H1 (cell line): ENCODE results near the gene PKDREJ. TPM values are rescaled to one million over a fixed set of nuclear protein-coding genes. Genes with fewer than 3 reads are reported as not detected.

Experiments
- CTCF ChIA-PET: fragments of 300-600 bp; sonication (Branson Sonifier 250); formaldehyde crosslinking; loops from one replicate; lab custom pipeline; 2021; ENCODE audit not compliant: partially characterized antibody; lab: Charles Lee
- POLR2A ChIA-PET: fragments of 300-600 bp; sonication (Branson Sonifier 250); formaldehyde crosslinking; loops from one replicate; lab custom pipeline; 2021; ENCODE audit warnings: inconsistent platforms; ENCODE audit not compliant: partially characterized antibody; lab: Charles Lee
- DNase-seq, 2 experiments: peaks; one replicate each; pipeline versions ENCODE4 v3.0.0 to v3.0.0-alpha.2; 2010 to 2022; ENCODE audit warnings: low spot score in 2 of 2, low read depth in 1 of 2, mixed read lengths in 1 of 2
- FAIRE-seq: peaks from 2 replicates; lab custom pipeline; 2011; peaks lifted over from hg19 to GRCh38; lab: Jason Lieb, UNC
- H2AFZ ChIP-seq: 2 replicates; pipeline ENCODE4 v1.8.1; 2012; ENCODE audit warnings: low read length, inconsistent platforms
- H2AK5ac ChIP-seq: 2 replicates; pipeline ENCODE4 v1.6.1; 2013; ENCODE audit warnings: low read depth, low read length
- H2BK120ac ChIP-seq: replicated peaks from 2 replicates; pipeline ENCODE3; 2013; ENCODE audit warnings: low read depth, low read length, inconsistent platforms
- H2BK12ac ChIP-seq: 2 replicates; pipeline ENCODE4 v1.6.1; 2013; ENCODE audit warnings: low read depth, low read length
- H2BK15ac ChIP-seq: 2 replicates; pipeline ENCODE4 v1.6.1; 2013; ENCODE audit warnings: low read length
- H2BK20ac ChIP-seq: 2 replicates; pipeline ENCODE4 v1.6.1; 2013; ENCODE audit warnings: low read length
- H2BK5ac ChIP-seq: 2 replicates; pipeline ENCODE4 v1.6.1; 2013; ENCODE audit warnings: low read depth, low read length
- H3K14ac ChIP-seq: 2 replicates; pipeline ENCODE4 v1.6.1; 2013; ENCODE audit warnings: inconsistent platforms; ENCODE audit not compliant: insufficient read length
- H3K18ac ChIP-seq: 2 replicates; pipeline ENCODE4 v1.6.1; 2013; ENCODE audit warnings: low read length; ENCODE audit errors: extremely low read depth
- H3K23ac ChIP-seq: 2 replicates; pipeline ENCODE4 v1.6.1; 2013; ENCODE audit warnings: inconsistent platforms; ENCODE audit not compliant: insufficient read length
- H3K23me2 ChIP-seq: 2 replicates; pipeline ENCODE4 v1.6.1; 2013; ENCODE audit warnings: low read depth, low read length
- H3K27ac ChIP-seq: 2 replicates; pipeline ENCODE4 v1.6.1; 2011; ENCODE audit warnings: low read depth, low read length, inconsistent platforms
- H3K27me3 ChIP-seq, 4 experiments: replicated peaks in 1 of 4; 1 replicate in 1 of 4; 2 replicates in 3 of 4; pipeline versions ENCODE4 v1.6.1 to v1.8.1; 2011 to 2013; ENCODE audit warnings: low read length in 3 of 4, mild to moderate bottlenecking in 3 of 4, inconsistent platforms in 2 of 4, mixed read lengths in 2 of 4, moderate library complexity in 1 of 4; ENCODE audit not compliant: control insufficient read depth in 3 of 4, insufficient read depth in 3 of 4; ENCODE audit errors: extremely low read depth in 1 of 4
- H3K36me3 ChIP-seq, 4 experiments: 2 replicates each; pipeline versions ENCODE4 v1.6.1 to v1.8.1; 2011 to 2013; ENCODE audit warnings: mild to moderate bottlenecking in 4 of 4, low read length in 3 of 4, moderate library complexity in 2 of 4, control low read depth in 1 of 4, inconsistent platforms in 1 of 4; ENCODE audit not compliant: insufficient read depth in 4 of 4, control insufficient read depth in 2 of 4
- H3K4ac ChIP-seq: replicated peaks from 2 replicates; pipeline ENCODE3; 2013; ENCODE audit warnings: low read length, low read depth, mixed read lengths, inconsistent platforms; ENCODE audit not compliant: insufficient read length
- H3K4me1 ChIP-seq, 4 experiments: replicated peaks in 1 of 4; 1 replicate in 1 of 4; 2 replicates in 3 of 4; pipeline versions ENCODE4 v1.6.1 to v1.8.1; 2011 to 2013; ENCODE audit warnings: low read length in 3 of 4, inconsistent platforms in 2 of 4, mixed read lengths in 1 of 4; ENCODE audit not compliant: insufficient read depth in 4 of 4, control insufficient read depth in 3 of 4
- H3K4me2 ChIP-seq, 2 experiments: 2 replicates each; pipeline versions ENCODE4 v1.6.1 to v1.8.1; 2011 to 2013; ENCODE audit warnings: low read depth in 2 of 2, low read length in 2 of 2, control low read depth in 1 of 2, inconsistent platforms in 1 of 2, mild to moderate bottlenecking in 1 of 2; ENCODE audit not compliant: insufficient read depth in 1 of 2
- H3K4me3 ChIP-seq, 4 experiments: fragments of 200-600, 300-600 bp in 1 of 4; sonication (generic), shearing (Covaris generic), sonication (Bioruptor Twin) in 1 of 4; 2 replicates each; pipeline versions ENCODE4 v1.5.1 to v1.8.1; 2011 to 2016; ENCODE audit warnings: low read length in 4 of 4, low read depth in 3 of 4, control low read depth in 2 of 4, inconsistent platforms in 2 of 4, mild to moderate bottlenecking in 2 of 4, mixed read lengths in 1 of 4, moderate library complexity in 1 of 4; ENCODE audit not compliant: insufficient read depth in 2 of 4; ENCODE audit errors: extremely low read depth in 1 of 4
- H3K56ac ChIP-seq: replicated peaks from 2 replicates; pipeline ENCODE3; 2013; ENCODE audit warnings: low read depth, mild to moderate bottlenecking, mixed read lengths, low read length, inconsistent platforms; ENCODE audit not compliant: insufficient read length
- H3K79me1 ChIP-seq: 2 replicates; pipeline ENCODE4 v1.6.1; 2013; ENCODE audit warnings: low read depth, low read length, control low read depth
- H3K79me2 ChIP-seq, 2 experiments: 2 replicates each; pipeline versions ENCODE4 v1.6.1 to v1.8.1; 2012 to 2013; ENCODE audit warnings: low read length in 2 of 2, mild to moderate bottlenecking in 2 of 2, inconsistent platforms in 1 of 2; ENCODE audit not compliant: insufficient read depth in 2 of 2, control insufficient read depth in 1 of 2
- H3K9ac ChIP-seq, 4 experiments: replicated peaks in 1 of 4; 1 replicate in 1 of 4; 2 replicates in 3 of 4; pipeline versions ENCODE4 v1.6.1 to v1.8.1; 2011 to 2013; ENCODE audit warnings: low read depth in 3 of 4, low read length in 3 of 4, control low read depth in 2 of 4, mild to moderate bottlenecking in 2 of 4, moderate library complexity in 2 of 4, inconsistent platforms in 1 of 4; ENCODE audit errors: extremely low read depth in 1 of 4
- H3K9me3 ChIP-seq, 2 experiments: 2 replicates each; pipeline versions ENCODE4 v1.6.1 to v1.8.1; 2012 to 2013; ENCODE audit warnings: mild to moderate bottlenecking in 2 of 2, moderate library complexity in 2 of 2, control low read depth in 1 of 2, inconsistent platforms in 1 of 2, low read depth in 1 of 2, low read length in 1 of 2, mixed read lengths in 1 of 2; ENCODE audit not compliant: insufficient read depth in 2 of 2
- H4K20me1 ChIP-seq, 2 experiments: replicated peaks in 1 of 2; 2 replicates each; pipeline versions ENCODE3 to v1.8.1; 2011 to 2013; ENCODE audit warnings: inconsistent platforms in 2 of 2, low read length in 2 of 2, mild to moderate bottlenecking in 1 of 2; ENCODE audit not compliant: insufficient read depth in 2 of 2, control insufficient read depth in 1 of 2
- H4K5ac ChIP-seq: 2 replicates; pipeline ENCODE4 v1.6.1; 2013; ENCODE audit warnings: low read length, low read depth, mixed read lengths, inconsistent platforms; ENCODE audit not compliant: insufficient read length
- H4K8ac ChIP-seq: 2 replicates; pipeline ENCODE4 v1.8.0; 2013; ENCODE audit warnings: mild to moderate bottlenecking, moderate library complexity, low read length, inconsistent platforms; ENCODE audit not compliant: insufficient read depth; ENCODE audit errors: extremely low read depth
- H4K91ac ChIP-seq: replicated peaks from 2 replicates; pipeline ENCODE3; 2013; ENCODE audit warnings: low read length, mixed read lengths, inconsistent platforms; ENCODE audit not compliant: insufficient read length
- BRCA1 ChIP-seq: IDR thresholded peaks from 2 replicates; pipeline ENCODE4 v1.6.1; 2012; ENCODE audit warnings: low read depth, low read length, improper control_type of control experiment
- CHD2 ChIP-seq: IDR thresholded peaks from 2 replicates; pipeline ENCODE4 v1.6.1; 2012; ENCODE audit warnings: low read length, improper control_type of control experiment
- EZH2 ChIP-seq: fragments of 200-600 bp; sonication (generic); IDR thresholded peaks from 2 replicates; pipeline ENCODE4 v1.7.1; 2012; ENCODE audit warnings: low read depth, mild to moderate bottlenecking, moderate library complexity, low read length, inconsistent platforms; ENCODE audit not compliant: severe bottlenecking
- FOSL1 ChIP-seq: IDR thresholded peaks from 2 replicates; pipeline ENCODE4 v1.6.1; 2011; ENCODE audit warnings: mild to moderate bottlenecking, low read depth, low read length, moderate library complexity; ENCODE audit not compliant: insufficient read depth
- GTF2F1 ChIP-seq: IDR thresholded peaks from 2 replicates; pipeline ENCODE4 v1.6.1; 2012; ENCODE audit warnings: low read depth, low read length, improper control_type of control experiment, borderline replicate concordance
- HDAC2 ChIP-seq, 2 experiments: fragments of 300-600 bp in 1 of 2; sonication (generic) in 1 of 2; IDR thresholded peaks; 2 replicates each; pipeline ENCODE4 v1.6.1; 2011 to 2012; ENCODE audit warnings: low read depth in 2 of 2, low read length in 2 of 2, mild to moderate bottlenecking in 2 of 2, moderate library complexity in 2 of 2, borderline replicate concordance in 1 of 2, inconsistent platforms in 1 of 2
- KDM5A ChIP-seq: fragments of 200-600 bp; IDR thresholded peaks from 2 replicates; pipeline ENCODE4 v1.7.1; 2012; ENCODE audit warnings: mild to moderate bottlenecking, low read length, inconsistent platforms, mixed read lengths
- NRF1 ChIP-seq: IDR thresholded peaks from 2 replicates; pipeline ENCODE4 v1.6.1; 2011; ENCODE audit warnings: mild to moderate bottlenecking, low read depth, low read length, improper control_type of control experiment
- TEAD4 ChIP-seq: IDR thresholded peaks from 2 replicates; pipeline ENCODE4 v1.6.1; 2012; ENCODE audit warnings: low read depth, low read length, inconsistent platforms, mixed read lengths
- ZNF274 ChIP-seq: IDR thresholded peaks from 2 replicates; pipeline ENCODE4 v1.7.0; 2012; ENCODE audit warnings: low read length, borderline replicate concordance; ENCODE audit errors: extremely low read depth
- WGBS, 2 experiments: shearing (Covaris generic) in 1 of 2; methylation state at CpG; one replicate each; pipeline versions ENCODE4 v1.1.6 to v1.1.7; 2013 to 2015; ENCODE audit warnings: low lambda C conversion rate in 2 of 2, mixed read lengths in 2 of 2, inconsistent platforms in 1 of 2, low coverage in 1 of 2, missing lambda C conversion rate in 1 of 2; ENCODE audit not compliant: insufficient replicate concordance in 2 of 2, insufficient coverage in 1 of 2, insufficient read length in 1 of 2; ENCODE audit errors: extremely low coverage in 1 of 2, missing lambda C conversion rate in 1 of 2; 5-methylcytosine and 5-hydroxymethylcytosine counted together
- polyA plus RNA-seq, 7 experiments: library from polyadenylated mRNA; depleted of rRNA in 3 of 7; stranded (reverse) in 5 of 7; unstranded in 2 of 7; fragments of >200 nt in 5 of 7; fragments of 200-250 nt in 2 of 7; gene quantifications; 1 replicate in 5 of 7; 2 replicates in 1 of 7; 4 replicates in 1 of 7; pipeline versions ENCODE4 v1.2.1 to v1.2.3, GENCODE V29; 2011 to 2013; ENCODE audit warnings: missing spikeins in 2 of 7, mixed read lengths in 2 of 7
- total RNA-seq: library from RNA; stranded (reverse); fragmentation: NEBNext Ultra II Directional; extraction: Animal tissue kit (Norgen Biotek cat#: 25700); gene quantifications from 2 replicates; pipeline ENCODE4 v1.2.1, GENCODE V29; 2021
- TF ChIP-seq, protein P1 (sequence below): IDR thresholded peaks from 2 replicates; pipeline ENCODE4 v1.6.1; 2012; ENCODE audit warnings: low read length, inconsistent platforms

Gene PKDREJ
- total and polyA plus RNA-seq, 2 of the 8 experiments (the other 6 are each of a cell fraction or from before 2014, with no cell fraction given) = 0.02 to 0.04 TPM

DNA sequence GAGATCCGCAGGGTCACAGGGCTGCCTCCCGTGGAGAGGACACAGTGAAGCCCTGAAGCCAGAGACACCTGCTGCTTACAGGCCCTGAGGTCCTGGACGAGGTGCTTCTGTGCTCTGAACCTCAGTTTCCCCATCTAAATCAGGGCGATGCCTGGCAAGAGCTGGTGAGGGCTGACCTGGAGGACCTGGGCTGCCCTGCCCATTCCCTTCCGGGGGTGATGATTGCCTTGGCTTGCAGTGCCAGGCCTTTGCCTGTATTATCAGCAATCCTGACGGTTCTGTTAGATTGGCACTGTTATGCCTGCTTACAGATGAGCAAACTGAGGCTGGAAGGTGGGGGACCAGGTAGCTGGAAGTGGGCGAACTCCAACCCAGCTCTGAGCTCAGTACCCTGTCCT lies 25.7 kb upstream of the PKDREJ start:
- no peak for FAIRE-seq
- no peak overlapping the region for H3K9ac ChIP-seq

More for the DNA sequence above, 25.7 kb upstream of the PKDREJ start:
- Histone ChIP-seq H3K23ac (no peak overlapping the region), H2BK12ac (no peak overlapping the region), H4K8ac (no peak overlapping the region), H2BK20ac (no peak overlapping the region), H3K4me2 (no peak overlapping the region), H3K79me1 (no peaks in the 10 kb centered on the region; the same call in 1 of the 2 replicates), H3K14ac (no peak overlapping the region), H2BK120ac (no peak overlapping the region), H3K27ac (no peak overlapping the region), H3K4ac (no peak overlapping the region), H3K36me3 (peaks cover 0 to 7% (median 1%) of the 10 kb centered on the region in 4 experiments; a peak in 3 of 8 replicates), H2BK5ac (no peak overlapping the region), H2AK5ac (no peak overlapping the region), H3K4me1 (no peaks in the 10 kb centered on the region), H4K91ac (no peak overlapping the region), H3K4me3 (no peak overlapping the region), H3K18ac (no peak overlapping the region), H4K20me1 (peaks cover 0 to 3% of the 10 kb centered on the region in 2 experiments), H3K56ac (no peak overlapping the region), H3K9me3 (no peaks in the 10 kb centered on the region), H2AFZ (no peak overlapping the region), H3K79me2 (no peaks in the 10 kb centered on the region), H3K23me2 (no peaks in the 10 kb centered on the region), H2BK15ac (no peak overlapping the region), H3K27me3 (no peaks in the 10 kb centered on the region), H4K5ac (no peak overlapping the region)
- 92% methylated on average over 7 of the region's 7 CpGs; no CpG with 5 or more reads in 1 of the 2 experiments for WGBS, 2 experiments
- ChIA-PET POLR2A (interaction anchor here (1.2 kb wide), 1 partner anchor 9 kb away, joined by 4 read pairs; no protein-coding TSS in a partner anchor), CTCF (no interaction called here)
- TF ChIP-seq EZH2 = no peak
- TF ChIP-seq, protein P1, sequence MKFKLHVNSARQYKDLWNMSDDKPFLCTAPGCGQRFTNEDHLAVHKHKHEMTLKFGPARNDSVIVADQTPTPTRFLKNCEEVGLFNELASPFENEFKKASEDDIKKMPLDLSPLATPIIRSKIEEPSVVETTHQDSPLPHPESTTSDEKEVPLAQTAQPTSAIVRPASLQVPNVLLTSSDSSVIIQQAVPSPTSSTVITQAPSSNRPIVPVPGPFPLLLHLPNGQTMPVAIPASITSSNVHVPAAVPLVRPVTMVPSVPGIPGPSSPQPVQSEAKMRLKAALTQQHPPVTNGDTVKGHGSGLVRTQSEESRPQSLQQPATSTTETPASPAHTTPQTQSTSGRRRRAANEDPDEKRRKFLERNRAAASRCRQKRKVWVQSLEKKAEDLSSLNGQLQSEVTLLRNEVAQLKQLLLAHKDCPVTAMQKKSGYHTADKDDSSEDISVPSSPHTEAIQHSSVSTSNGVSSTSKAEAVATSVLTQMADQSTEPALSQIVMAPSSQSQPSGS = no peak
- no peak for TF ChIP-seq TEAD4
- no peak for TF ChIP-seq GTF2F1
- no peak for TF ChIP-seq ZNF274
- no peak for TF ChIP-seq BRCA1
- no peak for TF ChIP-seq NRF1
- TF ChIP-seq HDAC2 (IDR thresholded peaks at IDR 0.05; ENCODE audit: borderline replicate concordance in 1 of 2, low read depth in 2 of 2, low read length in 2 of 2) = no peak
- TF ChIP-seq CHD2 = no peak
- no peak for TF ChIP-seq FOSL1
- TF ChIP-seq KDM5A = no peak
- DNase-seq = no peak
